ENCODE results near the gene MYOZ2. TPM values are rescaled to one million over a fixed set of nuclear protein-coding genes. Genes with fewer than 3 reads are reported as not detected.
A peak's percentile ranks its signal among the peaks of the same experiment; 100 is the strongest.

MYOZ2 gene
- total and polyA plus RNA-seq, 2 of the 13 experiments (the other 11 are each of a cell fraction or from before 2014, with no cell fraction given): 0.03 TPM; not detected in 1

GRCh38 chr4:119212234-119212963, 76.8 kb downstream of the MYOZ2 start, which contains the start of gene USP53 (continued):
- TF ChIP-seq ZNF790 (CRISPR knock-in tag; IDR thresholded peaks at IDR 0.05; ENCODE audit: borderline replicate concordance): no peak; the same call in 1 of the 2 replicates
- TF ChIP-seq ATF7-NPFF (CRISPR knock-in tag; IDR thresholded peaks at IDR 0.05; ENCODE audit: low read depth): no peak
- TF ChIP-seq BRCA1 (CRISPR knock-in tag; IDR thresholded peaks at IDR 0.05): no peak
- TF ChIP-seq MXD3 (CRISPR knock-in tag; IDR thresholded peaks at IDR 0.05): peak; percentile 22; the same call in 1 of the 2 replicates
- TF ChIP-seq POGK (CRISPR knock-in tag; conservative IDR thresholded peaks at IDR 0.05): no peak
- TF ChIP-seq ZFP90 (CRISPR knock-in tag; IDR thresholded peaks at IDR 0.05; ENCODE audit: borderline replicate concordance): no peak; the same call in 1 of the 2 replicates
- no peak for TF ChIP-seq TBL1XR1 (IDR thresholded peaks at IDR 0.05; ENCODE audit: borderline replicate concordance, low read length, partially characterized antibody)
- no peak; the same call in 1 of the 2 replicates for TF ChIP-seq FOSL2 (CRISPR knock-in tag; IDR thresholded peaks at IDR 0.05)
- TF ChIP-seq MAZ (IDR thresholded peaks at IDR 0.05; ENCODE audit: borderline replicate concordance, low read depth, low read length): peak; percentile 43; the same call in 1 of the 2 replicates
- TF ChIP-seq MAZ (CRISPR knock-in tag; IDR thresholded peaks at IDR 0.05; ENCODE audit: low read depth): no peak
- TF ChIP-seq KDM3A (CRISPR knock-in tag; IDR thresholded peaks at IDR 0.05; ENCODE audit: low read depth): no peak
- no peak; the same call in 1 of the 2 replicates for TF ChIP-seq ZNF639 (CRISPR knock-in tag; conservative IDR thresholded peaks at IDR 0.05)
- TF ChIP-seq ZNF746 (CRISPR knock-in tag; IDR thresholded peaks at IDR 0.05): peak; percentile 45; the same call in 1 of the 2 replicates
- TF ChIP-seq ZNF775 (CRISPR knock-in tag; IDR thresholded peaks at IDR 0.05; ENCODE audit: borderline replicate concordance): no peak; the same call in 1 of the 2 replicates
- no peak for TF ChIP-seq ZNF776 (CRISPR knock-in tag; IDR thresholded peaks at IDR 0.05)
- 0 out of 2 replicates have a peak, but pooled peaks have one; percentile 55 for TF ChIP-seq ZHX1 (CRISPR knock-in tag; IDR thresholded peaks at IDR 0.05; ENCODE audit: low read depth)
- no peak; the same call in 1 of the 2 replicates for TF ChIP-seq ETV5 (CRISPR knock-in tag; IDR thresholded peaks at IDR 0.05; ENCODE audit: borderline replicate concordance)
- no peak for TF ChIP-seq BRD4 (CRISPR knock-in tag; IDR thresholded peaks at IDR 0.05)
- TF ChIP-seq ZNF782 (CRISPR knock-in tag; IDR thresholded peaks at IDR 0.05; ENCODE audit: borderline replicate concordance): peak; percentile 88
- TF ChIP-seq TSC22D2 (CRISPR knock-in tag; IDR thresholded peaks at IDR 0.05; ENCODE audit: borderline replicate concordance): peak; percentile 19; the same call in 1 of the 2 replicates
- TF ChIP-seq ELF3 (CRISPR knock-in tag; IDR thresholded peaks at IDR 0.05): no peak; the same call in 1 of the 2 replicates
- TF ChIP-seq NR1H2 (CRISPR knock-in tag; IDR thresholded peaks at IDR 0.05; ENCODE audit: borderline replicate concordance, low read depth): peak; percentile 46; the same call in 1 of the 2 replicates
- no peak for TF ChIP-seq GPN1 (CRISPR knock-in tag; IDR thresholded peaks at IDR 0.05; ENCODE audit: borderline replicate concordance)
- no peak for TF ChIP-seq TGIF2 (CRISPR knock-in tag; IDR thresholded peaks at IDR 0.05)

Data from HepG2 (cell line).